Measurements from ENCODE around the gene GPS2. TPM values are rescaled to one million over a fixed set of nuclear protein-coding genes. Genes with fewer than 3 reads are reported as not detected.

Gene GPS2
- total and polyA plus RNA-seq, 10 of the 15 experiments (the other 5 are each of a cell fraction or from before 2014, with no cell fraction given), result 10.2 to 96.4 (median 42.5) TPM

DNA sequence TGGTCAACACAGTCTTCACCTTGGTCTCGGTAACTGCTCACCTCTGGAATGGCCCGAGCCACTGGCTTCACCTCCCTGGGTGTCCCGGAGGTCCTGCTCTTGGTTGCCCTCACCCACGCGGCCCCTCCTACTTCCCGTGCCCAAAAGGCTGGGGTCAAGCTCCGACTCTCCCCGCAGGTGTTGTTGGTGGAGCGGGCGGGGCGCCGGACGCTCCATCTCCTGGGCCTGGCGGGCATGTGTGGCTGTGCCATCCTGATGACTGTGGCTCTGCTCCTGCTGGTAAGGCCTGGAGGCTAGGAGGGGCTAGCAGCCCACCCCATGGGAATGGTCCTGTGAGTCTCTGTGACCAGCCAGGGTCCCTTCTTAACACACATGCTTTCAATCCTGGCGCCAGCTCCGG lies 30.2 kb downstream of the GPS2 start:
- DNase-seq (ENCODE audit: low read depth, low spot score), result no peak
- no peak overlapping the region for H3K27ac ChIP-seq (ENCODE audit: control insufficient read depth, insufficient read depth)
- in situ Hi-C loops (cut with MboI) (no loop called here), intact Hi-C loops (cut with micrococcal nuclease; ENCODE audit: unreplicated experiment) (no loop called here)
- peaks cover 8% of the 10 kb centered on the region for H3K4me1 ChIP-seq (ENCODE audit: control insufficient read depth, insufficient read depth, low read length)
- H3K79me2 ChIP-seq (ENCODE audit: control insufficient read depth, insufficient read depth, low read length), result no peaks in the 10 kb centered on the region
- ChIA-PET RAD21 (ENCODE audit: unreplicated experiment) (interaction anchor here (1.7 kb wide), 1 partner anchor 11 kb away, joined by 10 read pairs; no protein-coding TSS in a partner anchor), POLR2A (no interaction called here), SMC1A (ENCODE audit: uncharacterized antibody, unreplicated experiment) (no interaction called here), CTCF (interaction anchor here (0.8 to 10.3 kb wide), 2 partner anchors 13 to 71 kb away, joined by 3 to 102 read pairs; no protein-coding TSS in a partner anchor)
- ATAC-seq, result no peak
- no peak overlapping the region for H3K4me2 ChIP-seq (ENCODE audit: control insufficient read depth, insufficient read depth)
- H3K9ac ChIP-seq (ENCODE audit: control insufficient read depth, insufficient read depth, low read length), result no peak overlapping the region
- no peaks in the 10 kb centered on the region; the same call in none of the 2 replicates for H4K20me1 ChIP-seq (ENCODE audit: control insufficient read depth, insufficient read depth)
- no peak for FAIRE-seq
- BruUV-seq (replicated peaks), result no TSS peak
- H3K9me3 ChIP-seq (replicated peaks; ENCODE audit: control insufficient read depth, insufficient read depth, low read length), result no peaks in the 10 kb centered on the region
- WGBS (ENCODE audit: insufficient coverage, insufficient replicate concordance, low lambda C conversion rate, missing lambda C conversion rate), result 59% methylated on average over 16 of the region's 16 CpGs
- no peak overlapping the region for H2AFZ ChIP-seq (ENCODE audit: control insufficient read depth, low read depth, low read length)
- H3K36me3 ChIP-seq (ENCODE audit: control insufficient read depth in 2 of 2, insufficient read depth in 2 of 2, low read length in 1 of 2), result no peaks in the 10 kb centered on the region
- H3K27me3 ChIP-seq (replicated peaks in 1 of 2; ENCODE audit: control insufficient read depth in 2 of 2, insufficient read depth in 2 of 2, low read length in 1 of 2), result peaks cover 0 to 1% of the 10 kb centered on the region in 2 experiments; a peak in 3 of 4 replicates
- H3K4me3 ChIP-seq, result no peak overlapping the region
- TF ChIP-seq, protein P1, sequence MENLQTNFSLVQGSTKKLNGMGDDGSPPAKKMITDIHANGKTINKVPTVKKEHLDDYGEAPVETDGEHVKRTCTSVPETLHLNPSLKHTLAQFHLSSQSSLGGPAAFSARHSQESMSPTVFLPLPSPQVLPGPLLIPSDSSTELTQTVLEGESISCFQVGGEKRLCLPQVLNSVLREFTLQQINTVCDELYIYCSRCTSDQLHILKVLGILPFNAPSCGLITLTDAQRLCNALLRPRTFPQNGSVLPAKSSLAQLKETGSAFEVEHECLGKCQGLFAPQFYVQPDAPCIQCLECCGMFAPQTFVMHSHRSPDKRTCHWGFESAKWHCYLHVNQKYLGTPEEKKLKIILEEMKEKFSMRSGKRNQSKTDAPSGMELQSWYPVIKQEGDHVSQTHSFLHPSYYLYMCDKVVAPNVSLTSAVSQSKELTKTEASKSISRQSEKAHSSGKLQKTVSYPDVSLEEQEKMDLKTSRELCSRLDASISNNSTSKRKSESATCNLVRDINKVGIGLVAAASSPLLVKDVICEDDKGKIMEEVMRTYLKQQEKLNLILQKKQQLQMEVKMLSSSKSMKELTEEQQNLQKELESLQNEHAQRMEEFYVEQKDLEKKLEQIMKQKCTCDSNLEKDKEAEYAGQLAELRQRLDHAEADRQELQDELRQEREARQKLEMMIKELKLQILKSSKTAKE (IDR thresholded peaks at IDR 0.05; ENCODE audit: low read depth, poor library complexity, severe bottlenecking), result no peak
- TF ChIP-seq STAT1 (conservative IDR thresholded peaks at IDR 0.05), result no peak
- TF ChIP-seq FOXM1 (IDR thresholded peaks at IDR 0.05; ENCODE audit: low read depth, low read length), result no peak
- no peak for TF ChIP-seq IRF4 (IDR thresholded peaks at IDR 0.05; ENCODE audit: low read depth, low read length)
- TF ChIP-seq CEBPB (IDR thresholded peaks at IDR 0.05; ENCODE audit: borderline replicate concordance in 1 of 2, low read depth in 2 of 2, low read length in 2 of 2), result no peak
- no peak for TF ChIP-seq ZBTB40 (IDR thresholded peaks at IDR 0.05; ENCODE audit: borderline replicate concordance)
- TF ChIP-seq NR2F1 (conservative IDR thresholded peaks at IDR 0.05), result no peak
- TF ChIP-seq KLF5 (IDR thresholded peaks at IDR 0.05; ENCODE audit: partially characterized antibody), result no peak
- TF ChIP-seq CBX5 (IDR thresholded peaks at IDR 0.05; ENCODE audit: low read depth), result no peak
- TF ChIP-seq RBBP5 (conservative IDR thresholded peaks at IDR 0.05), result no peak
- TF ChIP-seq ZBED1 (IDR thresholded peaks at IDR 0.05; ENCODE audit: borderline replicate concordance), result no peak
- TF ChIP-seq, protein P2, sequence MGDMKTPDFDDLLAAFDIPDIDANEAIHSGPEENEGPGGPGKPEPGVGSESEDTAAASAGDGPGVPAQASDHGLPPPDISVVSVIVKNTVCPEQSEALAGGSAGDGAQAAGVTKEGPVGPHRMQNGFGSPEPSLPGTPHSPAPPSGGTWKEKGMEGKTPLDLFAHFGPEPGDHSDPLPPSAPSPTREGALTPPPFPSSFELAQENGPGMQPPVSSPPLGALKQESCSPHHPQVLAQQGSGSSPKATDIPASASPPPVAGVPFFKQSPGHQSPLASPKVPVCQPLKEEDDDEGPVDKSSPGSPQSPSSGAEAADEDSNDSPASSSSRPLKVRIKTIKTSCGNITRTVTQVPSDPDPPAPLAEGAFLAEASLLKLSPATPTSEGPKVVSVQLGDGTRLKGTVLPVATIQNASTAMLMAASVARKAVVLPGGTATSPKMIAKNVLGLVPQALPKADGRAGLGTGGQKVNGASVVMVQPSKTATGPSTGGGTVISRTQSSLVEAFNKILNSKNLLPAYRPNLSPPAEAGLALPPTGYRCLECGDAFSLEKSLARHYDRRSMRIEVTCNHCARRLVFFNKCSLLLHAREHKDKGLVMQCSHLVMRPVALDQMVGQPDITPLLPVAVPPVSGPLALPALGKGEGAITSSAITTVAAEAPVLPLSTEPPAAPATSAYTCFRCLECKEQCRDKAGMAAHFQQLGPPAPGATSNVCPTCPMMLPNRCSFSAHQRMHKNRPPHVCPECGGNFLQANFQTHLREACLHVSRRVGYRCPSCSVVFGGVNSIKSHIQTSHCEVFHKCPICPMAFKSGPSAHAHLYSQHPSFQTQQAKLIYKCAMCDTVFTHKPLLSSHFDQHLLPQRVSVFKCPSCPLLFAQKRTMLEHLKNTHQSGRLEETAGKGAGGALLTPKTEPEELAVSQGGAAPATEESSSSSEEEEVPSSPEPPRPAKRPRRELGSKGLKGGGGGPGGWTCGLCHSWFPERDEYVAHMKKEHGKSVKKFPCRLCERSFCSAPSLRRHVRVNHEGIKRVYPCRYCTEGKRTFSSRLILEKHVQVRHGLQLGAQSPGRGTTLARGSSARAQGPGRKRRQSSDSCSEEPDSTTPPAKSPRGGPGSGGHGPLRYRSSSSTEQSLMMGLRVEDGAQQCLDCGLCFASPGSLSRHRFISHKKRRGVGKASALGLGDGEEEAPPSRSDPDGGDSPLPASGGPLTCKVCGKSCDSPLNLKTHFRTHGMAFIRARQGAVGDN (IDR thresholded peaks at IDR 0.05), result no peak
- no peak for TF ChIP-seq ATF3 (IDR thresholded peaks at IDR 0.05; ENCODE audit: borderline replicate concordance, extremely low read depth, low read depth, low read length)

Data from GM12878 (cell line).